ENCODE measurements around the gene APOH.

GRCh38 chr17:66210208-66210574 is 19.0 kb downstream of the APOH start:
- TF ChIP-seq, protein P1, sequence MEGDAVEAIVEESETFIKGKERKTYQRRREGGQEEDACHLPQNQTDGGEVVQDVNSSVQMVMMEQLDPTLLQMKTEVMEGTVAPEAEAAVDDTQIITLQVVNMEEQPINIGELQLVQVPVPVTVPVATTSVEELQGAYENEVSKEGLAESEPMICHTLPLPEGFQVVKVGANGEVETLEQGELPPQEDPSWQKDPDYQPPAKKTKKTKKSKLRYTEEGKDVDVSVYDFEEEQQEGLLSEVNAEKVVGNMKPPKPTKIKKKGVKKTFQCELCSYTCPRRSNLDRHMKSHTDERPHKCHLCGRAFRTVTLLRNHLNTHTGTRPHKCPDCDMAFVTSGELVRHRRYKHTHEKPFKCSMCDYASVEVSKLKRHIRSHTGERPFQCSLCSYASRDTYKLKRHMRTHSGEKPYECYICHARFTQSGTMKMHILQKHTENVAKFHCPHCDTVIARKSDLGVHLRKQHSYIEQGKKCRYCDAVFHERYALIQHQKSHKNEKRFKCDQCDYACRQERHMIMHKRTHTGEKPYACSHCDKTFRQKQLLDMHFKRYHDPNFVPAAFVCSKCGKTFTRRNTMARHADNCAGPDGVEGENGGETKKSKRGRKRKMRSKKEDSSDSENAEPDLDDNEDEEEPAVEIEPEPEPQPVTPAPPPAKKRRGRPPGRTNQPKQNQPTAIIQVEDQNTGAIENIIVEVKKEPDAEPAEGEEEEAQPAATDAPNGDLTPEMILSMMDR (IDR thresholded peaks at IDR 0.05 in 8 of 11, conservative IDR thresholded peaks at IDR 0.05 in 3 of 11) = no peak
- TF ChIP-seq POLR2A (IDR thresholded peaks at IDR 0.05) (no peak), POLR2AphosphoS5 (IDR thresholded peaks at IDR 0.05) (no peak)

Data from spleen (tissue), 7 donors.